PC-9 (cell line): ENCODE results near the gene GLT1D1.

Experiments used
- CTCF ChIP-seq: fragments of 200-600 bp; sonication (generic); conservative IDR thresholded peaks from 2 replicates; pipeline ENCODE4 v1.6.1; 2017; ENCODE audit warnings: mixed run types, antibody characterized with exemption, mild to moderate bottlenecking, moderate library complexity
- EZH2 ChIP-seq: fragments of 200-600 bp; sonication (generic); IDR thresholded peaks from 2 replicates; pipeline ENCODE4 v1.8.0; 2017; ENCODE audit warnings: antibody characterized with exemption, low read depth

- TF ChIP-seq EZH2: no peak
- TF ChIP-seq CTCF: no peak
Measured at GRCh38 chr12:128970941-128971340, 117.7 kb downstream of the GLT1D1 start.
